IPS DF 4.7 (cell line): Measurements from ENCODE around the gene RPUSD1.
"Not testable (repeated sequence)": the region's sequence is repeated elsewhere in the genome, so short reads cannot be mapped to it uniquely, and the experiment has no call there.

Experiments
- DNase-seq: peaks from one replicate; pipeline ENCODE4 v3.0.0-alpha.2; 2013; ENCODE audit warnings: low spot score; ENCODE audit errors: extremely low read depth

RPUSD1 gene

GRCh38 chr16:768428-768827 is 19.8 kb downstream of the RPUSD1 start:
- DNase-seq, result no peak

GRCh38 chr16:767743-768235 is 20.4 kb downstream of the RPUSD1 start:
- no peak for DNase-seq

- no peak for DNase-seq
Observed at GRCh38 chr16:766820-767640, 21.2 kb downstream of the RPUSD1 start.

GRCh38 chr16:766008-766819 is 22.0 kb downstream of the RPUSD1 start:
- DNase-seq, result no peak

GRCh38 chr16:765488-765865 is 22.7 kb downstream of the RPUSD1 start:
- no peak for DNase-seq

GRCh38 chr16:764848-765487 is 23.2 kb downstream of the RPUSD1 start:
- no peak for DNase-seq

GRCh38 chr16:764184-764750 is 23.9 kb downstream of the RPUSD1 start:
- DNase-seq, result no peak

- no peak for DNase-seq
Observed at GRCh38 chr16:763369-764183, 24.6 kb downstream of the RPUSD1 start.

- DNase-seq, result no peak
Observed at GRCh38 chr16:762595-763268, 25.4 kb downstream of the RPUSD1 start.

- no peak for DNase-seq
Observed at GRCh38 chr16:761625-762513, 26.3 kb downstream of the RPUSD1 start.

- DNase-seq, result no peak
Observed at GRCh38 chr16:760545-761343, 27.4 kb downstream of the RPUSD1 start, which contains the start of gene MSLN. Gene MSLN (plus strand): TSS chr16:760734. CDS start chr16:762681, 1,947 bp downstream.

- DNase-seq, result no peak
Observed at GRCh38 chr16:760065-760464, 28.1 kb downstream of the RPUSD1 start.

GRCh38 chr16:759110-759910 is 28.9 kb downstream of the RPUSD1 start:
- no peak for DNase-seq

- no peak for DNase-seq
Observed at GRCh38 chr16:756428-756827, 31.8 kb downstream of the RPUSD1 start.

- no peak for DNase-seq
Observed at GRCh38 chr16:754656-755055, 33.5 kb downstream of the RPUSD1 start.

GRCh38 chr16:754121-754607 is 34.0 kb downstream of the RPUSD1 start:
- not testable (repeated sequence) for DNase-seq

- no peak for DNase-seq
Observed at GRCh38 chr16:752007-752312, 36.2 kb downstream of the RPUSD1 start.
